ENCODE results near the gene DZIP1L.
A peak's percentile ranks its signal among the peaks of the same experiment; 100 is the strongest.

The DZIP1L gene

DNA sequence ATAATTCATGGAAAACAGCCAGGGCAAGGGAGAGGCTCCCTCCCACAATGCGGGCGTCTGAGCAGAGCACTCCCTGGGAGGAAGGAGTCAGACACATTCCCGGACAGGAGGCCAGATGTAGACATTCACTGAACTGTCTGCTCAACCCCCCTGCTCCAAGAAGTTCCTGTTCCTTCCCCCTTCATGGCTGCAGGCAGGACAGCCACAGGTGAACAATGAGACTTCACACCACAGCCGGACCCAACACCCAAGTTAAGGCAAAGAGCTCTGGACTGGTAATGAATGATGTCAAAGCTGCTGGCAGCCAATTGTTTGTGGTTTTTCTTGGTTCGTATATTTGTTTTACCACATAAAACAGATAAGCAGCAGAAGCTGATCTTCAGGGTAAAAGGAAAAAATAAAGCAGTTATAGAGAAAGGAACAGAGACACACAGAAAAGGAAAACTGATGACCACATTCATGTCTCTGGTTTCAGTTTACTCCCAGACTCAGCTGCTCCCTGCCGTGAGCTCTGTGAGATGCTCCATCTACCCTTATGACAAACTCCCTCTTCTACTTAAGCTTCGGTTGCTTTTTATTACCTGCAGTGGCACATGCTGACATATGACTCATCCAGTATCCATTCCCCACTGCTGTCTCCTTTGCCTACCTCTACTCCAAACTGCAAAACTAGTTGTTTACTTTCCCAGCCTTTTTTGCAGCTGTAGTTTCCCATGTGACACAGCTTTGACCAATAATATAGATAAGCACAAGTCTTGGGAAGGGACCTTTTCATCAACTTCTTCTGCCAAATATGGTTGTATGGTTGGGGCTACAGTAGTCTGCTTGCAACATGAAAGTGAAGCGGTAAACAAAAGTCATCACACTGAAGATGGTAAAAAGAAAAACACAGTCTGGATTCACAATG is 33.1 kb downstream of the DZIP1L start:
- peak; percentile 94 for DNase-seq
- Histone ChIP-seq H3K27me3 (replicated peaks) (no peaks in the 10 kb centered on the region), H3K27ac (peak overlapping the region; percentile 94), H3K36me3 (replicated peaks) (peaks cover 15% of the 10 kb centered on the region), H3K4me3 (ENCODE audit: low read depth, low read length) (peak overlapping the region; percentile 24)
- TF ChIP-seq, protein P1, sequence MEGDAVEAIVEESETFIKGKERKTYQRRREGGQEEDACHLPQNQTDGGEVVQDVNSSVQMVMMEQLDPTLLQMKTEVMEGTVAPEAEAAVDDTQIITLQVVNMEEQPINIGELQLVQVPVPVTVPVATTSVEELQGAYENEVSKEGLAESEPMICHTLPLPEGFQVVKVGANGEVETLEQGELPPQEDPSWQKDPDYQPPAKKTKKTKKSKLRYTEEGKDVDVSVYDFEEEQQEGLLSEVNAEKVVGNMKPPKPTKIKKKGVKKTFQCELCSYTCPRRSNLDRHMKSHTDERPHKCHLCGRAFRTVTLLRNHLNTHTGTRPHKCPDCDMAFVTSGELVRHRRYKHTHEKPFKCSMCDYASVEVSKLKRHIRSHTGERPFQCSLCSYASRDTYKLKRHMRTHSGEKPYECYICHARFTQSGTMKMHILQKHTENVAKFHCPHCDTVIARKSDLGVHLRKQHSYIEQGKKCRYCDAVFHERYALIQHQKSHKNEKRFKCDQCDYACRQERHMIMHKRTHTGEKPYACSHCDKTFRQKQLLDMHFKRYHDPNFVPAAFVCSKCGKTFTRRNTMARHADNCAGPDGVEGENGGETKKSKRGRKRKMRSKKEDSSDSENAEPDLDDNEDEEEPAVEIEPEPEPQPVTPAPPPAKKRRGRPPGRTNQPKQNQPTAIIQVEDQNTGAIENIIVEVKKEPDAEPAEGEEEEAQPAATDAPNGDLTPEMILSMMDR (IDR thresholded peaks at IDR 0.05; ENCODE audit: low read depth, low read length, missing control alignments): no peak
- in situ Hi-C loops (cut with HindIII; ENCODE audit: low pct_ligation_motif_present, low sequenced_read_pairs): no loop called here

DNA sequence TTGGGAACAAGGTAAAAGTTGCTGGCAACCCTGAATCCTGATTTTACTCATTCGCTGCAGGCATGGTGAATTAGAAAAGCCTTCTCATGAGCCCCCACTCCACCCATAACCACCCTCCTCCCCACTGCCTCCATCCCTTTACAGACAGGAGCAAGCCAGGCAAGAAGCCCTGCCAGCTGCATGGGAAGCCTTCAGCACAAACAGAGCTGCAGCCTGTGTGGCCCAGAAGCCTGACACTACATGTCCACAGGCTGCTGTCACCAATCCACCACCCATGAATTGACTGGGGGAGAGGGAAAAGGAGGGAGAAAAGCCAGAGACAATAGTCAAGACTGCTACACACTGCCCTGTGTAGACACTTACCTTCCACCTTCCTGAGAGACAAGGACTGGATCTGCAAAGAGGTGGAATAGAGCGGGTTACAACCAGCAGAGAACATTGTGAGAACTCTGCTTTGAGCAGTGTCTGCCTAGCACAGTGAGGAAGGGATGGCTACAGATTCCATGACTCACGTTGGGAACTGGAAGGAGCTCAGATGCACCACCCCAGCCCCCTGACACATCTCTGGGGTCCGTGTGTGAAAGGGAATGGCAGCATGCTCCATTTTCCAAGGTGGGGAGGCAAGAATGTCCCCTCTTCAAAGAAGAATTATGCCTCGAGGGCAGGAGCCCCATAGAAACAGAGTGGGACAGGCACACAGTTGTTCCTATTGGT is 33.9 kb downstream of the DZIP1L start:
- DNase-seq: peak; percentile 71
- Histone ChIP-seq H3K36me3 (replicated peaks) (peaks cover 19% of the 10 kb centered on the region), H3K27me3 (replicated peaks) (no peaks in the 10 kb centered on the region), H3K27ac (peak overlapping the region; percentile 94), H3K4me3 (ENCODE audit: low read depth, low read length) (peak overlapping the region; percentile 24)
- in situ Hi-C loops (cut with HindIII; ENCODE audit: low pct_ligation_motif_present, low sequenced_read_pairs): no loop called here
- TF ChIP-seq, protein P1 (IDR thresholded peaks at IDR 0.05; ENCODE audit: low read depth, low read length, missing control alignments): no peak

DNA sequence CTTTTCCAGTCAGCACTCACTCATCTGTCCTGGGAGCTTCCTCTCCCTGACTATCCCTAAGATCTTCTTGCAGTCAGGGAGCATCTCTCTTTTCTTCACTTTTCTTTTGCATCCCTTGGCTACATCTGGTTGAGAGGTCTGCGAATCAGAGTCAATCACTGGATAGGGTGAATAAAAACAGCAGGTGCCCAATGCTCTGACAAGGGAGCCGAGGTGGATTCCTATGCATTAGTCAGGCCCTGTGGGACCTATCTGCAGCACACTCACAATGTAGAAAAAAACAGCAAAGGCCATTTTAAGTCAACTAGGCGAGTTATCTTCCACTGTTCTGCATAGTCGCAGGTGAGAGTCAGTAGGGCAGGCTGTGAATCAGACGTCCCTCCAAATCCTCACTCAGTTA is 35.5 kb downstream of the DZIP1L start:
- in situ Hi-C loops (cut with HindIII; ENCODE audit: low pct_ligation_motif_present, low sequenced_read_pairs): no loop called here
- Histone ChIP-seq H3K4me3 (ENCODE audit: low read depth, low read length) (no peak overlapping the region), H3K27ac (peak overlapping the region; percentile 90), H3K27me3 (replicated peaks) (no peaks in the 10 kb centered on the region), H3K36me3 (replicated peaks) (peaks cover 17% of the 10 kb centered on the region)
- TF ChIP-seq, protein P1 (IDR thresholded peaks at IDR 0.05; ENCODE audit: low read depth, low read length, missing control alignments): no peak
- peak; percentile 21 for DNase-seq

DNA sequence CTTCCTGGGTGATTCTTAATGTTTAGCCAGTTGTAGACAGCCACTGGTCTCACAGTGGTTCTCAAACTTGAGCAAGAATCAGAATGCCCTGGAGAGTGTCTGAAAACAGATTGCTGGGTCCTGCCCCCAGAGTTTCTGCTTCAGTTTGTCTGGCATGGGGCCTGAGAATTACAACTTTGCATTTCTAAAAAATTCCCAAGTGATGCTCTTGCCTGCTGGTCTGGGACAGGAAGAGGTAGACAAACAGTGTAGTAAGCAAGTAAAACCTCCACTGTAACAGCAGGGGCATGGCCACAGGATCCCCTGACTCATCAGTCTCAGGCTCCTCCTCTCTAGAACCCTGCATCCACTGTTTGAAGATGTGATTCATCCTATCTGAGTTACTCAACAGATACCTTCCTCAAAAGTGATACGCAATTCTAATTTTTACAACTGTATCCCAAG is 36.5 kb downstream of the DZIP1L start:
- Histone ChIP-seq H3K27me3 (replicated peaks) (no peaks in the 10 kb centered on the region), H3K36me3 (replicated peaks) (peaks cover 10% of the 10 kb centered on the region), H3K4me3 (ENCODE audit: low read depth, low read length) (no peak overlapping the region), H3K27ac (peak overlapping the region; percentile 90)
- peak; percentile 98 for DNase-seq
- TF ChIP-seq, protein P1 (IDR thresholded peaks at IDR 0.05; ENCODE audit: low read depth, low read length, missing control alignments): peak; percentile 4
- in situ Hi-C loops (cut with HindIII; ENCODE audit: low pct_ligation_motif_present, low sequenced_read_pairs): no loop called here

DNA sequence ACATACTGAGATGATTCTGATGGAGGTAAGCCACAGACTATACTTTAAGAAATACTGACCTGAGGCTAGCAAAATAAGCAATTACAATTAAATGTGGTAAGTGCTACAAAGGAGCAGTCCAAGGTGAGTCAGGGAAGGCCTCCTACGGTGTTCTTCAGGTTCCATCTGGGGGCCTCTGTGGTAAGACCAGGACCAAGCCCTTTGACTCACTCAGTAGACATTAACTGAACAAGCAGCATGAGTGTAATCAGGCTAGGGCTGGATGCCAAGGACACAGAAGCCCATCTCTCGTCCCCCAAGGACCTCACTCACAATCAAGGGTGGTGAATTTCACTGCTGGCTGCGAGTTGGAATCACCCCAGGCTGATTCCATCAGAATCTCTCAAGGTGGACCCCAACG is 37.3 kb downstream of the DZIP1L start:
- Histone ChIP-seq H3K4me3 (ENCODE audit: low read depth, low read length) (no peak overlapping the region), H3K27me3 (replicated peaks) (no peaks in the 10 kb centered on the region), H3K36me3 (replicated peaks) (peaks cover 4% of the 10 kb centered on the region), H3K27ac (peak overlapping the region; percentile 90)
- in situ Hi-C loops (cut with HindIII; ENCODE audit: low pct_ligation_motif_present, low sequenced_read_pairs): no loop called here
- DNase-seq: peak; percentile 63
- TF ChIP-seq, protein P1 (IDR thresholded peaks at IDR 0.05; ENCODE audit: low read depth, low read length, missing control alignments): no peak

All from brain microvascular endothelial cell (primary cell).